ENCODE data around the gene PLEKHA3. TPM values are rescaled to one million over a fixed set of nuclear protein-coding genes. Genes with fewer than 3 reads are reported as not detected.

PLEKHA3 gene
- 10 to 100 TPM in 3 of 4 donors, 1 to 10 TPM in 1; 9.1 to 45.5 (median 14.2) TPM for total RNA-seq

DNA sequence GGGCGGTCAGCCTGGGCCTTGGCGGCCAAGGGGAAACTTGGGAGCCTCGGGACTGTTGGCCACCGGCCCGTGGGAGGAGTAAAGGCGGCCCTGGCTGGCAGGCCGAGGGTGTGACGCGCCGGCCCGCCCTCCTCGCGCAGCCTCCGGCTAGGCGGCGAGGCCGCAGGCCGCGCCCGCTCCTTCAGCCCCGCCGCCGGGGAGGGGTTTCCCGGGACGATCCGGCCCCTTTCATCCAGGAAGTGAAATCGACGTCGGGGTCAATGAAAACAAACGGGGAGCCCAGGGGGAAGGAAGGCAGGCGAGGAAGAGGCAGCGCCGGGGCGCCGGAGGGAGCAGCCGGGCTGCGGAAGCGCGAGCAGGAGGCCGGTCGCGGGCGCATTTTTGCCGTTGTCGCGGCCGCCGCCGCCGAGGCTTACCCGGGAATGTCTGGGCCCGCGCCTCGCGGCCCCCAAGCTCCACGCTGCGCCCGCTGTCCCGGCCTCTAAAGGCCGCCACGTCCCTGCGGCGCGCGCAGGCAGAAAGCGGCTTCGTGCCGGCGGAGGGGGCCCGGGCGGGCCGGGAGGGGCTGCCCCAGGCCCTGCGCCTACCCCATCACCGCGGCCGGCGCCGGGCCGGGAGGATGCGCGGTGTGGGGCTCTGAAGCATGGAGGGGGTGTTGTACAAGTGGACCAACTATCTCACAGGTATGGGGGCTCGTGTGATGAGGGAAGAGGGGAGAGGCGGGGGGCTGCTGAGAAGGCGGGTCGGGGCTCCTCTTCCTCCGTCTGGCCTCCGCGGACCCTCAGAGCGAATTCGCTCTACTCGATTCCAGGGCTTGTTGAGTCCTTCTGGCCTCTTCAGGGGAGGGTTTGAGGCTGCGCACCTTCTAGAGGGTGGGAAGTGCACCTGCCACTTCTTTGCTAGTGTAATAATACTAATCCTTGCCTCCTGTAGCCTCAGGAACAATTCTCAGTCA is at the start of gene PLEKHA3:
TSS of gene PLEKHA3 (plus strand) at position 231 of the 955 bp plus-strand sequence. CDS start at position 644, 413 bp downstream.
- Histone ChIP-seq H3K9me3 (no peaks in the 10 kb centered on the region), H3K36me3 (no peaks in the 10 kb centered on the region), H3K27ac (peak within 1 kb of the TSS; percentile 93 to 99), H3K27me3 (no peaks in the 10 kb centered on the region), H3K4me1 (peaks cover 8 to 12% of the 10 kb centered on the region in 2 donors), H3K4me3 (peak within 1 kb of the TSS; percentile 68 to 96)
- DNase-seq = peak; percentile 96 to 98
- peak in 1 of 4 experiments; percentile 8 for TF ChIP-seq CTCF (IDR thresholded peaks at IDR 0.05)
- peak; percentile 71 to 80 for TF ChIP-seq POLR2A (IDR thresholded peaks at IDR 0.05)
- intact Hi-C loops (cut with DNase I; ENCODE audit: low total_unique reads) = loop anchor here (2.0 kb wide), 1 partner anchor 30 kb away; the partner anchor contains the start of genes PJVK and PRKRA

- Histone ChIP-seq H3K27me3 (no peaks in the 10 kb centered on the region), H3K9me3 (no peaks in the 10 kb centered on the region), H3K4me1 (no peaks in the 10 kb centered on the region), H3K36me3 (no peaks in the 10 kb centered on the region), H3K4me3 (no peak overlapping the region), H3K27ac (no peak overlapping the region)
- intact Hi-C loops (cut with DNase I; ENCODE audit: low total_unique reads) = no loop called here
- TF ChIP-seq CTCF (IDR thresholded peaks at IDR 0.05) (no peak), POLR2A (IDR thresholded peaks at IDR 0.05) (no peak)
- no peak for DNase-seq
Observed at GRCh38 chr2:178436662-178437061, 43.6 kb upstream of the PLEKHA3 start.

DNA sequence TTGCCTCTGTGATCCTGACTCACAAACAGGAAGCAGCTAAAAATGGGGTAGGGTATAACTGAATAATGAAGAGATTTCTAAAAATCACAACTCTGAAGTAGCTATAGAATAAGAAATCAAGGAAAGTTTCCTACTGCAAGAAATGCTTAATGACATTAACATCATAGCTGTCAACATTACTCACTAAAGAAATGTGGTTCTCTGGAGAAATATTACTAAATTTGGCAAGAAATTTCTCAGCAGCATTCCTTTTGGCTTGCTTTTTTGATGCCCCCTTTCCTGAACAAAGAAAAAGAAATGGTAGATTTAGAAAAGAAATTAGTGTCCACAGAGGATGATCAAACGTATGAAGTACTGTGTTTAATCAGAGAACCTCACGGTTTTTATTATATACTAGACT is 38.8 kb upstream of the PLEKHA3 start:
- no peak for DNase-seq
- Histone ChIP-seq H3K4me3 (no peak overlapping the region), H3K27me3 (no peaks in the 10 kb centered on the region), H3K9me3 (no peaks in the 10 kb centered on the region), H3K27ac (no peak overlapping the region), H3K4me1 (no peaks in the 10 kb centered on the region), H3K36me3 (no peaks in the 10 kb centered on the region)
- intact Hi-C loops (cut with DNase I; ENCODE audit: low total_unique reads) = no loop called here
- TF ChIP-seq POLR2A (IDR thresholded peaks at IDR 0.05) (no peak), CTCF (IDR thresholded peaks at IDR 0.05) (no peak)

GRCh38 chr2:178448968-178449661 is 31.1 kb upstream of the PLEKHA3 start:
- intact Hi-C loops (cut with DNase I; ENCODE audit: low total_unique reads) = no loop called here
- peak overlapping the region in 1 of 2 donors; percentile 98 for H3K27ac ChIP-seq
- no peak for TF ChIP-seq POLR2A (IDR thresholded peaks at IDR 0.05)
- TF ChIP-seq CTCF (IDR thresholded peaks at IDR 0.05) = no peak

More at GRCh38 chr2:178448968-178449661, 31.1 kb upstream of the PLEKHA3 start:
- no peaks in the 10 kb centered on the region for H3K27me3 ChIP-seq
- H3K4me1 ChIP-seq = no peaks in the 10 kb centered on the region
- DNase-seq = no peak
- no peaks in the 10 kb centered on the region for H3K9me3 ChIP-seq
- no peak overlapping the region for H3K4me3 ChIP-seq
- H3K36me3 ChIP-seq = no peaks in the 10 kb centered on the region

Measured in uterus (tissue), 4 donors.